Fibroblast of the aortic adventitia (primary cell): ENCODE data around the gene SLAMF8. TPM values are rescaled to one million over a fixed set of nuclear protein-coding genes. Genes with fewer than 3 reads are reported as not detected.

ENCODE experiments used
- DNase-seq: peaks from one replicate; pipeline ENCODE4 v3.0.0-alpha.2; 2010; ENCODE audit warnings: low read depth
- H3K4me3 ChIP-seq: 2 replicates; pipeline ENCODE4 v1.5.1; 2011; ENCODE audit warnings: low read depth, mild to moderate bottlenecking, control low read depth, low read length, moderate library complexity
- total RNA-seq: library from RNA; depleted of rRNA; stranded (reverse); fragments of >200 nt; gene quantifications from 2 replicates; pipeline ENCODE4 v1.2.3, GENCODE V29; 2012; ENCODE audit warnings: low replicate concordance
- TF ChIP-seq, protein P1 (sequence below): IDR thresholded peaks from 2 replicates; pipeline ENCODE4 v1.5.1; 2011; ENCODE audit warnings: mild to moderate bottlenecking, low read length, control low read depth, inconsistent platforms; ENCODE audit not compliant: insufficient read depth

The SLAMF8 gene
- total RNA-seq: not detected in 2 replicates

DNA sequence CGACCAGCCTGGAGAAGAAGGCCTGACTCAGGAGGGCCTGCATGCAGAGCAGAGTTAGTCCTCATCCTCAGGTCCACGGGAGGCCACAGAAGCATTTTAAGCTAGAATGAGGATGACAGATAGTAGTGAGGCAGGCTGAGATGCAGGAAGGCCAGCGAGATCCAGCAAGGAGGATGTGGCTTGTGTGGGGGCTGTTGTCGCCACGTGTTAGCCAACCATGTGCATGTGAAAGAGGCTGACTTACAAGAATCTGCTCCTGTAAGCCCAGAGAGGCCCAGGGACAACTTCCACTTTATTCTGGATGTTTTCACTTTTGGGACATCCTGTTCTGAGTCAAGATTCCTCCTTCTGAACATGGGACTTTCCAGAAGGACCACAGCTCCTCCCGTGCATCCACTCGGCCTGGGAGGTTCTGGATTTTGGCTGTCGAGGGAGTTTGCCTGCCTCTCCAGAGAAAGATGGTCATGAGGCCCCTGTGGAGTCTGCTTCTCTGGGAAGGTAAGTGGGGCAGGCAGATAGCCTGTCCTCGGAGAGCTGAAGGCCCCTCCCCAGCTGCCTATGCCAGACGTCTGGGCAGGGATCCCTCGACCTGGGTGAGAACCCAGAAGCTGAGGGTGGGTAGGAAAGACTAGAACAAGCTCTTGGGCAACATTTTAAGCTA, at the start of gene SLAMF8:
TSS of gene SLAMF8 (plus strand) at position 433 of the 661 bp plus-strand sequence. CDS start at position 459, 26 bp downstream.
- H3K4me3 ChIP-seq: no peak within 1 kb of the TSS
- TF ChIP-seq, protein P1, sequence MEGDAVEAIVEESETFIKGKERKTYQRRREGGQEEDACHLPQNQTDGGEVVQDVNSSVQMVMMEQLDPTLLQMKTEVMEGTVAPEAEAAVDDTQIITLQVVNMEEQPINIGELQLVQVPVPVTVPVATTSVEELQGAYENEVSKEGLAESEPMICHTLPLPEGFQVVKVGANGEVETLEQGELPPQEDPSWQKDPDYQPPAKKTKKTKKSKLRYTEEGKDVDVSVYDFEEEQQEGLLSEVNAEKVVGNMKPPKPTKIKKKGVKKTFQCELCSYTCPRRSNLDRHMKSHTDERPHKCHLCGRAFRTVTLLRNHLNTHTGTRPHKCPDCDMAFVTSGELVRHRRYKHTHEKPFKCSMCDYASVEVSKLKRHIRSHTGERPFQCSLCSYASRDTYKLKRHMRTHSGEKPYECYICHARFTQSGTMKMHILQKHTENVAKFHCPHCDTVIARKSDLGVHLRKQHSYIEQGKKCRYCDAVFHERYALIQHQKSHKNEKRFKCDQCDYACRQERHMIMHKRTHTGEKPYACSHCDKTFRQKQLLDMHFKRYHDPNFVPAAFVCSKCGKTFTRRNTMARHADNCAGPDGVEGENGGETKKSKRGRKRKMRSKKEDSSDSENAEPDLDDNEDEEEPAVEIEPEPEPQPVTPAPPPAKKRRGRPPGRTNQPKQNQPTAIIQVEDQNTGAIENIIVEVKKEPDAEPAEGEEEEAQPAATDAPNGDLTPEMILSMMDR: no peak
- DNase-seq: no peak

DNA sequence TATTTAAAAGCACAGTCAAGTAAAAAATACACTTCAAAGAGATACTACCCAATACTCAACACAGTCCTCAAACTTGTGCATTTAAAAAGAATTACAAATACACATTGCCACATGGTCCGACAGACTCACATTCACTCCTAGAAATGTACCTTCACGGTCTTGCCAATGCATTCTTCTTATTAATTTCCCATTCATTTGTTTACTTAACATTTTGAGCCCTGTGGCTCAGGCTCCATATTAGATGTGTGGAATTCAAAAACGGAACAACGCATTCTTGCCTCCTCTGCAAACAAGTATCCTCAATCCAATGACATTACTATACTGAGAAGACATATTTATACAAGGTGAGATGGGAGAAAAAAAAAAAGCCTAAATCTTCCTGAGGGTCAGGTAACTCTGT, 48.4 kb upstream of the SLAMF8 start:
- no peak overlapping the region for H3K4me3 ChIP-seq
- DNase-seq: no peak
- TF ChIP-seq, protein P1: no peak

DNA sequence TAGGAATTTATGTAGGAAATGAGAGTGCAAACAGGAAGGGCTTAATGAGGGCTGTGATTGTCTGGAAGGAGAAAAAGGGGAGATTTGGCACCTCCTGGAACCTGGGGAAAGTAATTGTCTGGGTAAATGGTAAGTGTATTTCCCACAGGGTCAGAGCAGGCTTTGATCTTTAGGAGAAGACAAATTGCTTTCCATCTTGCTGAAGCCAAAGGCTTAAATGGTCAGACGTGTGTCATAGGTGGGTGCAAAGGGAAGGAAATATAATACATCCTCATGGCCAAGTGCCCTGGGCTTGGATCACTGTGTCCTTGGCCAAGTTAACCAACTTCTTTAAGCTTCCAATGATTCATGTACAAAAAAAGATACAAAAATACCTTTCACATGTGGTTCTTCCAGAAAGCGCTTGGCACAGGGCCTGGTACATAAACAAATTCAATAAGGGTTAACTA, 47.2 kb upstream of the SLAMF8 start:
- TF ChIP-seq, protein P1: no peak
- peak; percentile 76 for DNase-seq
- H3K4me3 ChIP-seq: no peak overlapping the region

DNA sequence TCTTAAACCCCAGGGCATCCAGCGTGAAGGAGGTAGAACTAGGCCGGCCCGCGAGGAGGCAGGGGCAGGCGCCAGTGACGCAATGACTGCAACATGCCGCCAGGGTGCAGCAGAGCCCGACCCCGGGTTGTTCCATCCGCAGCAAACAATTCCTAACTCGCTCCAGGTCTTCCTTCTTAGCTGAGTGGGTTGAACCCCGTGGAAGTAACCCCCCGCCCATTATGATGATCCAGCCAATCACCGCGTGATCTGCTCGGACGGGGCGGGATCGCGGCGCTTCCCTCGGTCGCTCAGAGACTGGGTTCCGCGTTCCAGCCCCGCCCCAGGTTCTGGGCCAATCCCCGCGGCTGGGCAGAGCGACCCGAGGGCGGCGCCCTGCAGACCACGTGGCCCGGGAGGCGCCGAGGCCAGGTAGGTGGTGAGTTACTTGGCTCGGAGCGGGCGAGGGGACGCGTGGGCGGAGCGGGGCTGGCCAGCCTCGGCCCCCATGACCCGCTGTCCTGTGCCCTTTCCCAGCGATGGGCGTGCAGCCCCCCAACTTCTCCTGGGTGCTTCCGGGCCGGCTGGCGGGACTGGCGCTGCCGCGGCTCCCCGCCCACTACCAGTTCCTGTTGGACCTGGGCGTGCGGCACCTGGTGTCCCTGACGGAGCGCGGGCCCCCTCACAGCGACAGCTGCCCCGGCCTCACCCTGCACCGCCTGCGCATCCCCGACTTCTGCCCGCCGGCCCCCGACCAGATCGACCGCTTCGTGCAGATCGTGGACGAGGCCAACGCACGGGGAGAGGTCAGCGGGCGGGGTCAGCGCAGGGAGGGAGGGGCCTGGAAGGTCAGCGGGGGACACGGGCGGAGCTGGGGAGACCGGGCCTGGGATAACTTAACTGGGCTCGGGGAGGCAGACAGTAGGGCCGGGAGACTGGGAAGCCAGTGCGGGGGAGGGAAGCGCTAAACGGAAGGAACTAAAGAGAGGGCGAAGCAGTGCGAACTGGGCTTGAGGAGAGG, 45.8 kb upstream of the SLAMF8 start, which contains the start of gene DUSP23:
TSS of gene DUSP23 (plus strand) at position 380 of the 1,000 bp plus-strand sequence. CDS start at position 519, 139 bp downstream.
- DNase-seq: peak; percentile 98

DNA sequence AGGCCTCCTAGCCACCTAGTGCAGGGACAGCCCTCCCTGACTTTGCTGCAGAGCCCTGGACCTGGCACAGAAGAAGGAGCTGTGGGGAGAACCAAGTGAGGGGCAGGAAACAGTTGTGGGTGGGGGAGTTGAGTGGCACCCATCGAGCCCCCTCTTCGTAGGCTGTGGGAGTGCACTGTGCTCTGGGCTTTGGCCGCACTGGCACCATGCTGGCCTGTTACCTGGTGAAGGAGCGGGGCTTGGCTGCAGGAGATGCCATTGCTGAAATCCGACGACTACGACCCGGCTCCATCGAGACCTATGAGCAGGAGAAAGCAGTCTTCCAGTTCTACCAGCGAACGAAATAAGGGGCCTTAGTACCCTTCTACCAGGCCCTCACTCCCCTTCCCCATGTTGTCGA, 44.7 kb upstream of the SLAMF8 start:
- TF ChIP-seq, protein P1: no peak
- no peak for DNase-seq

More for the DNA sequence above, 45.8 kb upstream of the SLAMF8 start, which contains the start of gene DUSP23:
- H3K4me3 ChIP-seq: peak within 1 kb of the TSS; percentile 84
- TF ChIP-seq, protein P1: peak; percentile 93

DNA sequence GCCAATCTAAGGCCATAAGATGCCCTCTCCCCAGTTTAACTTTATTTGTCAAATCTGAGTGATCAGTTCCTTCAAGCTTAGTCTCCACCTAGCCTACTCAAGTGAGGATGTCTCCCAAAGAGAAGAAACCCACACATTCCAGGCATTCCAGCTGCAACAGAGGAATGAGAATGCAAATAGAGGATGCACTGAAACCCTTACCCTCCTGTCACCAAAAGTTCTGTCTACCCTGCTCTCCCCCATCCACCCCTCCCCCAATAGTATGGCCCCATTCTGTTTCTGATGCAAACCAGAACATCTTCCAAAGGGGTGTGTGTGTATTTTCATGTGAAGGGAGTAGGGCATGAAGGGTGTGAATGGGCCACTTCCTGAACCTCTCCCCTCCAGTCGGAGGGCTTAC, 42.9 kb upstream of the SLAMF8 start:
- no peak for DNase-seq
- TF ChIP-seq, protein P1: no peak
- H3K4me3 ChIP-seq: no peak overlapping the region

More for the DNA sequence above, 44.7 kb upstream of the SLAMF8 start:
- no peak overlapping the region for H3K4me3 ChIP-seq
